ENCODE measurements around the gene OPCML. TPM values are rescaled to one million over a fixed set of nuclear protein-coding genes. Genes with fewer than 3 reads are reported as not detected.

The OPCML gene
- total and polyA plus RNA-seq, 2 donors from 2014 or later = 0.77 to 1.1 TPM

- no peak overlapping the region for H3K4me3 ChIP-seq (ENCODE audit: low read length in 3 of 3)
- DNase-seq (no peak), FAIRE-seq (no peak)
- intact Hi-C loops (cut with DNase I) = no loop called here
- no peak overlapping the region for H3K9ac ChIP-seq (ENCODE audit: low read length in 3 of 3)
- no peaks in the 10 kb centered on the region for H3K36me3 ChIP-seq (ENCODE audit: control insufficient read depth in 2 of 3, insufficient read depth in 3 of 3, low read length in 3 of 3)
- no peaks in the 10 kb centered on the region for H3K27me3 ChIP-seq (ENCODE audit: control insufficient read depth, insufficient read depth, low read length)
- H3K9me3 ChIP-seq (ENCODE audit: control insufficient read depth in 2 of 3, insufficient read depth in 1 of 3, low read length in 3 of 3) = no peaks in the 10 kb centered on the region
- peaks cover 0 to 5% (median 0%) of the 10 kb centered on the region in 3 donors for H3K4me1 ChIP-seq (ENCODE audit: control insufficient read depth in 2 of 3, insufficient read depth in 2 of 3, low read depth in 1 of 3, low read length in 3 of 3)
- TF ChIP-seq CTCF (IDR thresholded peaks at IDR 0.05; ENCODE audit: borderline replicate concordance, extremely low read depth, insufficient read depth) = no peak
- no peak overlapping the region for H3K27ac ChIP-seq (ENCODE audit: low read depth in 2 of 2, low read length in 2 of 2)
Measured at GRCh38 chr11:133137939-133138338, 394.4 kb downstream of the OPCML start.

- DNase-seq = no peak
- Histone ChIP-seq H3K9me3 (ENCODE audit: control insufficient read depth in 2 of 3, insufficient read depth in 1 of 3, low read length in 3 of 3) (no peaks in the 10 kb centered on the region), H3K4me3 (ENCODE audit: low read length in 3 of 3) (no peak overlapping the region), H3K9ac (ENCODE audit: low read length in 3 of 3) (no peak overlapping the region), H3K4me1 (ENCODE audit: control insufficient read depth in 2 of 3, insufficient read depth in 2 of 3, low read depth in 1 of 3, low read length in 3 of 3) (peaks cover 0 to 5% (median 0%) of the 10 kb centered on the region in 3 donors), H3K27ac (ENCODE audit: low read depth in 2 of 2, low read length in 2 of 2) (no peak overlapping the region), H3K27me3 (ENCODE audit: control insufficient read depth, insufficient read depth, low read length) (no peaks in the 10 kb centered on the region), H3K36me3 (ENCODE audit: control insufficient read depth in 2 of 3, insufficient read depth in 3 of 3, low read length in 3 of 3) (no peaks in the 10 kb centered on the region)
- no peak for FAIRE-seq
- intact Hi-C loops (cut with DNase I) = no loop called here
- TF ChIP-seq CTCF (IDR thresholded peaks at IDR 0.05; ENCODE audit: borderline replicate concordance, extremely low read depth, insufficient read depth) = no peak
Measured at GRCh38 chr11:133137270-133137669, 395.0 kb downstream of the OPCML start.

GRCh38 chr11:133136376-133136775 is 395.9 kb downstream of the OPCML start:
- FAIRE-seq (no peak), DNase-seq (no peak)
- no peak overlapping the region for H3K4me3 ChIP-seq (ENCODE audit: low read length in 3 of 3)
- no peak for TF ChIP-seq CTCF (IDR thresholded peaks at IDR 0.05; ENCODE audit: borderline replicate concordance, extremely low read depth, insufficient read depth)
- H3K9me3 ChIP-seq (ENCODE audit: control insufficient read depth in 2 of 3, insufficient read depth in 1 of 3, low read length in 3 of 3) = no peaks in the 10 kb centered on the region
- no peaks in the 10 kb centered on the region for H3K27me3 ChIP-seq (ENCODE audit: control insufficient read depth, insufficient read depth, low read length)
- H3K4me1 ChIP-seq (ENCODE audit: control insufficient read depth in 2 of 3, insufficient read depth in 2 of 3, low read depth in 1 of 3, low read length in 3 of 3) = peaks cover 0 to 5% (median 0%) of the 10 kb centered on the region in 3 donors
- intact Hi-C loops (cut with DNase I) = no loop called here
- H3K9ac ChIP-seq (ENCODE audit: low read length in 3 of 3) = no peak overlapping the region
- no peak overlapping the region for H3K27ac ChIP-seq (ENCODE audit: low read depth in 2 of 2, low read length in 2 of 2)
- H3K36me3 ChIP-seq (ENCODE audit: control insufficient read depth in 2 of 3, insufficient read depth in 3 of 3, low read length in 3 of 3) = no peaks in the 10 kb centered on the region

All from kidney (tissue), 14 donors.